SU-DHL-6 (cell line): ENCODE data around the gene PFDN1.

ENCODE experiments used
- CTCF ChIP-seq: fragments of 200-600 bp; sonication (generic); IDR thresholded peaks from one replicate; pipeline ENCODE4 v1.5.1; 2017; ENCODE audit warnings: antibody characterized with exemption, mild to moderate bottlenecking, low read length, moderate library complexity; ENCODE audit not compliant: insufficient read depth, poor library complexity, severe bottlenecking
- EZH2phosphoT487 ChIP-seq: fragments of 200-600 bp; sonication (generic), shearing (Covaris generic); conservative IDR thresholded peaks from 2 replicates; pipeline ENCODE4 v1.6.1; 2018; ENCODE audit warnings: mild to moderate bottlenecking, antibody characterized with exemption, low read length, moderate library complexity, mixed read lengths

- no peak for TF ChIP-seq CTCF
- TF ChIP-seq EZH2phosphoT487, result no peak
These were observed 3.8 kb downstream of the PFDN1 start for GRCh38 chr5:140299056-140299455.
